Mesendoderm (in vitro differentiated cells): ENCODE data around the gene OR6J1. TPM values are rescaled to one million over a fixed set of nuclear protein-coding genes. Genes with fewer than 3 reads are reported as not detected.
A peak's percentile ranks its signal among the peaks of the same experiment; 100 is the strongest.
"Not testable (repeated sequence)": the region's sequence is repeated elsewhere in the genome, so short reads cannot be mapped to it uniquely, and the experiment has no call there.

Experiments
- DNase-seq: peaks from one replicate; pipeline ENCODE4 v3.0.0; 2013
- H2AK5ac ChIP-seq: 2 replicates; pipeline ENCODE4 v1.6.1; 2013; ENCODE audit warnings: low read length, inconsistent platforms
- H2BK120ac ChIP-seq: 2 replicates; pipeline ENCODE4 v1.6.1; 2013; ENCODE audit warnings: low read depth, mild to moderate bottlenecking, low read length, moderate library complexity, mixed read lengths
- H2BK15ac ChIP-seq: replicated peaks from 2 replicates; pipeline ENCODE4 v1.6.1; 2013; ENCODE audit warnings: low read depth, mild to moderate bottlenecking, moderate library complexity
- H2BK5ac ChIP-seq: 2 replicates; pipeline ENCODE4 v1.6.1; 2013; ENCODE audit warnings: low read length, inconsistent platforms
- H3K18ac ChIP-seq: 2 replicates; pipeline ENCODE4 v1.6.1; 2013; ENCODE audit warnings: mild to moderate bottlenecking, low read length, mixed read lengths
- H3K23ac ChIP-seq: one replicate; pipeline ENCODE4 v1.6.1; 2013; ENCODE audit warnings: low read length
- H3K27ac ChIP-seq: 2 replicates; pipeline ENCODE4 v1.5.1; 2013; ENCODE audit warnings: low read depth, mild to moderate bottlenecking, inconsistent platforms, low read length, moderate library complexity
- H3K27me3 ChIP-seq: 2 replicates; pipeline ENCODE4 v1.6.1; 2013; ENCODE audit warnings: low read length, control low read depth, mild to moderate bottlenecking, inconsistent platforms; ENCODE audit not compliant: insufficient read depth, poor library complexity
- H3K36me3 ChIP-seq: 2 replicates; pipeline ENCODE4 v1.6.1; 2013; ENCODE audit warnings: low read length, inconsistent platforms; ENCODE audit not compliant: control insufficient read depth, insufficient read depth
- H3K4ac ChIP-seq: one replicate; pipeline ENCODE4 v1.6.1; 2013; ENCODE audit warnings: low read depth, mild to moderate bottlenecking, low read length, moderate library complexity
- H3K4me1 ChIP-seq: 2 replicates; pipeline ENCODE4 v1.6.1; 2013; ENCODE audit warnings: low read depth, low read length, inconsistent platforms; ENCODE audit not compliant: control insufficient read depth
- H3K4me2 ChIP-seq: 2 replicates; pipeline ENCODE4 v1.6.1; 2013; ENCODE audit warnings: low read length
- H3K4me3 ChIP-seq: 2 replicates; pipeline ENCODE4 v1.5.1; 2013; ENCODE audit warnings: mild to moderate bottlenecking, low read length
- H3K56ac ChIP-seq: one replicate; pipeline ENCODE4 v1.6.1; 2013; ENCODE audit warnings: low read length
- H3K79me1 ChIP-seq: 2 replicates; pipeline ENCODE4 v1.6.1; 2013; ENCODE audit warnings: low read length, inconsistent platforms
- H3K79me2 ChIP-seq: 2 replicates; pipeline ENCODE4 v1.6.1; 2013; ENCODE audit warnings: mild to moderate bottlenecking, low read length; ENCODE audit not compliant: control insufficient read depth, insufficient read depth
- H3K9ac ChIP-seq: 2 replicates; pipeline ENCODE4 v1.6.1; 2013; ENCODE audit warnings: low read length, inconsistent platforms
- H4K5ac ChIP-seq: one replicate; pipeline ENCODE4 v1.6.1; 2013; ENCODE audit warnings: low read length
- H4K8ac ChIP-seq: one replicate; pipeline ENCODE4 v1.6.1; 2013; ENCODE audit warnings: low read depth, mild to moderate bottlenecking, control low read depth, low read length, moderate library complexity
- WGBS: extraction: QIAGEN DNeasy Blood & Tissue Kit; methylation state at CpG from one replicate; pipeline ENCODE4 v1.1.7; 2013; ENCODE audit warnings: low lambda C conversion rate, missing lambda C conversion rate; ENCODE audit not compliant: insufficient coverage; ENCODE audit errors: extremely low coverage; 5-methylcytosine and 5-hydroxymethylcytosine counted together
- polyA plus RNA-seq, 2 experiments: library from polyadenylated mRNA; stranded (reverse); fragments of 200-250 nt; gene quantifications; one replicate each; pipeline ENCODE4 v1.2.3, GENCODE V29; 2013

Gene OR6J1
- not detected for polyA plus RNA-seq (2013, experiment 1 of 2)
- polyA plus RNA-seq (2013, experiment 2 of 2): not detected

- H3K9ac ChIP-seq: no peak within 1 kb of the TSS
- no peak within 1 kb of the TSS for H2AK5ac ChIP-seq
- no peaks in the 10 kb centered on the region for H3K36me3 ChIP-seq
- H3K27me3 ChIP-seq: no peaks in the 10 kb centered on the region
- no peak within 1 kb of the TSS for H3K23ac ChIP-seq
- H3K4ac ChIP-seq: no peak within 1 kb of the TSS
- H3K4me2 ChIP-seq: no peak within 1 kb of the TSS
- DNase-seq: no peak
- no peak within 1 kb of the TSS for H3K18ac ChIP-seq
- H2BK120ac ChIP-seq: no peak within 1 kb of the TSS
- no peaks in the 10 kb centered on the region for H3K79me2 ChIP-seq
- H3K79me1 ChIP-seq: no peaks in the 10 kb centered on the region
- H2BK15ac ChIP-seq: no peak within 1 kb of the TSS
- no peak within 1 kb of the TSS for H4K8ac ChIP-seq
- no CpG with 5 or more reads among the region's 1 CpG for WGBS
- H2BK5ac ChIP-seq: no peak within 1 kb of the TSS
- H4K5ac ChIP-seq: no peak within 1 kb of the TSS
- H3K4me3 ChIP-seq: no peak within 1 kb of the TSS
- H3K27ac ChIP-seq: no peak within 1 kb of the TSS
- no peak within 1 kb of the TSS for H3K56ac ChIP-seq
- H3K4me1 ChIP-seq: no peaks in the 10 kb centered on the region
Observed at GRCh38 chr14:22644305-22644635, at the start of gene OR6J1. Gene OR6J1 (minus strand): TSS chr14:22644352. CDS start chr14:22634811, 9,541 bp downstream.

GRCh38 chr14:22692194-22692593, 48.0 kb upstream of the OR6J1 start:
- no peak overlapping the region for H3K4ac ChIP-seq
- H3K56ac ChIP-seq: no peak overlapping the region
- no peak overlapping the region for H3K27ac ChIP-seq
- H2BK120ac ChIP-seq: no peak overlapping the region
- H3K27me3 ChIP-seq: peaks cover 2% of the 10 kb centered on the region
- no peak overlapping the region for H4K5ac ChIP-seq
- H2AK5ac ChIP-seq: no peak overlapping the region
- H3K36me3 ChIP-seq: no peaks in the 10 kb centered on the region
- no peaks in the 10 kb centered on the region for H3K79me2 ChIP-seq
- no peak overlapping the region for H3K23ac ChIP-seq
- DNase-seq: no peak
- no peaks in the 10 kb centered on the region for H3K79me1 ChIP-seq
- no peak overlapping the region for H2BK15ac ChIP-seq
- no peak overlapping the region for H3K18ac ChIP-seq
- H3K9ac ChIP-seq: no peak overlapping the region
- no peak overlapping the region for H3K4me2 ChIP-seq
- H2BK5ac ChIP-seq: no peak overlapping the region
- no peaks in the 10 kb centered on the region for H3K4me1 ChIP-seq
- H3K4me3 ChIP-seq: no peak overlapping the region
- no peak overlapping the region for H4K8ac ChIP-seq

GRCh38 chr14:22691171-22691570, 47.0 kb upstream of the OR6J1 start:
- Histone ChIP-seq H3K18ac (no peak overlapping the region), H2BK120ac (no peak overlapping the region), H3K4me1 (no peaks in the 10 kb centered on the region), H4K5ac (no peak overlapping the region), H2AK5ac (no peak overlapping the region), H2BK15ac (no peak overlapping the region), H2BK5ac (no peak overlapping the region), H3K79me2 (no peaks in the 10 kb centered on the region), H3K23ac (no peak overlapping the region), H3K79me1 (no peaks in the 10 kb centered on the region), H4K8ac (no peak overlapping the region), H3K56ac (no peak overlapping the region), H3K4me2 (no peak overlapping the region), H3K36me3 (no peaks in the 10 kb centered on the region), H3K27ac (no peak overlapping the region), H3K4ac (no peak overlapping the region), H3K4me3 (no peak overlapping the region), H3K27me3 (peaks cover 2% of the 10 kb centered on the region), H3K9ac (no peak overlapping the region)
- DNase-seq: no peak
- no CpG with 5 or more reads among the region's 2 CpGs for WGBS

- Histone ChIP-seq H3K36me3 (no peaks in the 10 kb centered on the region), H3K79me1 (no peaks in the 10 kb centered on the region), H3K4ac (no peak overlapping the region), H2BK15ac (no peak overlapping the region), H3K56ac (no peak overlapping the region), H3K23ac (no peak overlapping the region), H3K79me2 (no peaks in the 10 kb centered on the region), H3K4me1 (no peaks in the 10 kb centered on the region), H3K9ac (no peak overlapping the region), H3K18ac (no peak overlapping the region), H3K4me3 (no peak overlapping the region), H4K5ac (no peak overlapping the region), H4K8ac (no peak overlapping the region), H2AK5ac (no peak overlapping the region), H3K27me3 (peaks cover 2% of the 10 kb centered on the region), H3K4me2 (no peak overlapping the region), H3K27ac (no peak overlapping the region), H2BK5ac (no peak overlapping the region), H2BK120ac (no peak overlapping the region)
- DNase-seq: peak; percentile 40
- WGBS: no CpG with 5 or more reads among the region's 1 CpG
Observed at GRCh38 chr14:22689199-22689598, 45.0 kb upstream of the OR6J1 start.

- not testable (repeated sequence) for H3K36me3 ChIP-seq, H2AK5ac ChIP-seq, H3K9ac ChIP-seq, H3K18ac ChIP-seq, H3K23ac ChIP-seq, H3K27ac ChIP-seq, H4K5ac ChIP-seq, H3K4me3 ChIP-seq, H3K4me2 ChIP-seq, H2BK15ac ChIP-seq, H3K56ac ChIP-seq, H3K4me1 ChIP-seq, H2BK5ac ChIP-seq, H3K79me1 ChIP-seq, H2BK120ac ChIP-seq, H3K27me3 ChIP-seq, H4K8ac ChIP-seq, H3K79me2 ChIP-seq, H3K4ac ChIP-seq, DNase-seq
- no CpG with 5 or more reads among the region's 3 CpGs for whole genome bisulfite sequencing
Observed at GRCh38 chr14:22687969-22688368, 43.8 kb upstream of the OR6J1 start.

- not testable (repeated sequence) for H3K27me3 ChIP-seq, H2BK5ac ChIP-seq, H3K4me3 ChIP-seq, H2BK15ac ChIP-seq, H4K8ac ChIP-seq, H3K4ac ChIP-seq, H4K5ac ChIP-seq, H3K79me1 ChIP-seq, H2AK5ac ChIP-seq, H3K9ac ChIP-seq, H3K18ac ChIP-seq, H3K79me2 ChIP-seq, H3K23ac ChIP-seq, H3K27ac ChIP-seq, H2BK120ac ChIP-seq, H3K4me1 ChIP-seq, H3K36me3 ChIP-seq, H3K56ac ChIP-seq, H3K4me2 ChIP-seq
- peak; percentile 33 for DNase-seq
- no CpG with 5 or more reads among the region's 6 CpGs for WGBS
Observed at GRCh38 chr14:22686176-22686611, 42.0 kb upstream of the OR6J1 start.
